Panc1 (cell line): ENCODE data around the gene NCAPD2. TPM values are rescaled to one million over a fixed set of nuclear protein-coding genes. Genes with fewer than 3 reads are reported as not detected.
"Not testable (repeated sequence)": the region's sequence is repeated elsewhere in the genome, so short reads cannot be mapped to it uniquely, and the experiment has no call there.

Experiments used
- ATAC-seq: fragments of 200-7000 bp; cut with Tn5 transposase; 2 replicates; pipeline ENCODE4 v1.9.1; 2020; ENCODE audit warnings: mild to moderate bottlenecking, moderate library complexity
- BruUV-seq: library from RNA; stranded (reverse); fragments of 400-500 nt; replicated peaks from 2 replicates; lab custom pipeline; 2021; lab: Mats Ljungman, UMichigan
- CTCF ChIA-PET: fragments of 300-600 bp; sonication (Branson Sonifier 250); formaldehyde crosslinking; loops from one replicate; lab custom pipeline; 2022; ENCODE audit warnings: antibody characterized with exemption; lab: Charles Lee
- POLR2A ChIA-PET: fragments of 300-600 bp; sonication (Branson Sonifier 250); formaldehyde crosslinking; loops from one replicate; lab custom pipeline; 2022; ENCODE audit warnings: antibody characterized with exemption; lab: Charles Lee
- DNase-seq: peaks from one replicate; pipeline ENCODE4 v3.0.0-alpha.2; 2010; ENCODE audit warnings: low read depth, low spot score
- H3K27ac ChIP-seq: 2 replicates; pipeline ENCODE4 v1.5.1; 2011; ENCODE audit warnings: mild to moderate bottlenecking, low read length, inconsistent platforms
- H3K27me3 ChIP-seq: fragments of 200-500 bp; sonication (Bioruptor generic); 2 replicates; pipeline ENCODE4 v1.6.0; 2014; ENCODE audit warnings: low read length, inconsistent platforms; ENCODE audit not compliant: control insufficient read depth, insufficient read depth
- H3K36me3 ChIP-seq: fragments of 200-500 bp; sonication (Bioruptor generic); 2 replicates; pipeline ENCODE4 v1.5.1; 2014; ENCODE audit warnings: inconsistent platforms, mild to moderate bottlenecking, low read length, moderate library complexity; ENCODE audit not compliant: control insufficient read depth, insufficient read depth
- H3K4me1 ChIP-seq: 2 replicates; pipeline ENCODE4 v1.5.1; 2011; ENCODE audit warnings: inconsistent platforms, mild to moderate bottlenecking, low read length, moderate library complexity; ENCODE audit not compliant: control insufficient read depth, insufficient read depth
- H3K4me3 ChIP-seq, 2 experiments: 2 replicates each; pipeline ENCODE4 v1.5.1; 2011 to 2012; ENCODE audit warnings: low read depth in 2 of 2, low read length in 2 of 2, mild to moderate bottlenecking in 2 of 2, inconsistent platforms in 1 of 2, moderate library complexity in 1 of 2
- H3K9me3 ChIP-seq: fragments of 200-500 bp; sonication (Bioruptor generic); 2 replicates; pipeline ENCODE4 v1.5.1; 2014; ENCODE audit warnings: low read depth, mild to moderate bottlenecking, inconsistent platforms, low read length, moderate library complexity; ENCODE audit not compliant: control insufficient read depth, insufficient read depth
- POLR2AphosphoS5 ChIP-seq: IDR thresholded peaks from 2 replicates; pipeline ENCODE4 v1.6.1; 2012; ENCODE audit warnings: mild to moderate bottlenecking, low read depth, low read length, moderate library complexity
- TCF7L2 ChIP-seq: IDR thresholded peaks from 2 replicates; pipeline ENCODE4 v1.6.1; 2011; ENCODE audit warnings: mild to moderate bottlenecking, low read depth, low read length, inconsistent platforms
- in situ Hi-C: cut with HindIII; loops from 2 replicates; pipeline ENCODE4 v1.10.0; 2016; ENCODE audit warnings: low sequenced_read_pairs, low pct_unique_long_range_greater_than_20kb
- intact Hi-C: fragments of 100-400 bp; cut with micrococcal nuclease; formaldehyde crosslinking; loops from one replicate; pipeline ENCODE4 v1.10.0; 2022; ENCODE audit not compliant: unreplicated experiment
- total RNA-seq: library from RNA; stranded (reverse); gene quantifications from one replicate; pipeline ENCODE4 v1.2.1, GENCODE V29; 2021; ENCODE audit not compliant: unreplicated experiment
- TF ChIP-seq, protein P1 (sequence below): fragments of 450-650 bp; IDR thresholded peaks from 2 replicates; pipeline ENCODE4 v1.5.1; 2017; ENCODE audit warnings: mild to moderate bottlenecking
- TF ChIP-seq, protein P2 (sequence below), 2 experiments: IDR thresholded peaks; 2 replicates each; pipeline ENCODE4 v1.6.1; 2011 to 2012; ENCODE audit warnings: low read depth in 2 of 2, control low read depth in 1 of 2, low read length in 1 of 2, mild to moderate bottlenecking in 1 of 2, moderate library complexity in 1 of 2; ENCODE audit not compliant: insufficient read depth in 1 of 2

NCAPD2 gene
- total RNA-seq, 1 experiment from 2014 or later, result 80.3 TPM

DNA sequence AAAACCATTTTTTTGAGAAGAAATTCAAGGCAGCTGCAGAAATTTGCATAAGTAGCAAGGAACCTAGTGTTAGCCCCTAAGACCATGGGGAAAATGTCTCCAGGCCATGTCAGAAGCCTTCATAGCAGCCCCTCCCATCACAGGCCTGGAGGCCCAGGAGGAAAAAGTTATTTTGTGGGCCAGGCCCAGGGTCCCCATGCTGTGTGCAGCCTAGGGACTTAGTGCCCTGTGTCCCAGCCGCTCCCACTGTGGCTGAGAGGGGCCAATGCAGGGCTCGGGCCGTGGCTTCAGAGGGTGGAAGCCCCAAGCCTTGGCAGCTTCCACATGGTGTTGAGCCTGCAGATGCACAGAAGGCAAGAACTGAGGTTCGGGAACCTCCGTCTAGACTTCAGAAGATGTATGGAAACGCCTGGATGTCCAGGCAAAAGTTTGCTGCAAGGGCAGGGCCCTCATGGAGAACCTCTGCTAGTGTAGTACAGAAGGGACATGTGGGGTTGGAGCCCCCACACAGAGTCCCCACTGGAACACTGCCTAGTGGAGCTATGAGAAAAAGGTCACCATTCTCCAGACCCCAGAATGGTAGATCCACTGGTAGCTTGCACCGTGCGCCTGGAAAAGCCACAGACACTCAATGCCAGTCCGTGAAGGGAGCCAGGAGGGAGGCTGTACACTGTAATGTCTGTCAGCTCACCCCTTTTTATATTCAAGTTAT, 26.2 kb upstream of the NCAPD2 start:
- not testable (repeated sequence) for H3K4me3 ChIP-seq

DNA sequence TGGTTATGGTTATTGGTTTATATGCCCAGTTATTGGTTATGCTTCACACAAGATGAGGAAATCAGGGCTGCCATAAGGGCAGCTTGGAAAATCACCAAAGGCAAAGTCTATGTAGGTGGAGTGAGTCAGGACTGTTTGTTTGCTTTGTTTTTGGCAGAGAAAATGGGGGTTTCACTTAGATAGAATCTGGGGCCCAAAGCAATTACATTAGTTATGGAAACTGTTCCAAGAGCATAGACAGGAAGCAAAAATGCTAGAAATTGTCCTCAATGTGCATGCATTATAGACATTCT, 25.7 kb upstream of the NCAPD2 start:
- H3K9me3 ChIP-seq, result no peaks in the 10 kb centered on the region
- H3K4me1 ChIP-seq, result peaks cover 14% of the 10 kb centered on the region
- DNase-seq, result no peak
- no peak for ATAC-seq
- no TSS peak for BruUV-seq
- TF ChIP-seq, protein P1, sequence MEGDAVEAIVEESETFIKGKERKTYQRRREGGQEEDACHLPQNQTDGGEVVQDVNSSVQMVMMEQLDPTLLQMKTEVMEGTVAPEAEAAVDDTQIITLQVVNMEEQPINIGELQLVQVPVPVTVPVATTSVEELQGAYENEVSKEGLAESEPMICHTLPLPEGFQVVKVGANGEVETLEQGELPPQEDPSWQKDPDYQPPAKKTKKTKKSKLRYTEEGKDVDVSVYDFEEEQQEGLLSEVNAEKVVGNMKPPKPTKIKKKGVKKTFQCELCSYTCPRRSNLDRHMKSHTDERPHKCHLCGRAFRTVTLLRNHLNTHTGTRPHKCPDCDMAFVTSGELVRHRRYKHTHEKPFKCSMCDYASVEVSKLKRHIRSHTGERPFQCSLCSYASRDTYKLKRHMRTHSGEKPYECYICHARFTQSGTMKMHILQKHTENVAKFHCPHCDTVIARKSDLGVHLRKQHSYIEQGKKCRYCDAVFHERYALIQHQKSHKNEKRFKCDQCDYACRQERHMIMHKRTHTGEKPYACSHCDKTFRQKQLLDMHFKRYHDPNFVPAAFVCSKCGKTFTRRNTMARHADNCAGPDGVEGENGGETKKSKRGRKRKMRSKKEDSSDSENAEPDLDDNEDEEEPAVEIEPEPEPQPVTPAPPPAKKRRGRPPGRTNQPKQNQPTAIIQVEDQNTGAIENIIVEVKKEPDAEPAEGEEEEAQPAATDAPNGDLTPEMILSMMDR, result no peak
- TF ChIP-seq TCF7L2, result no peak
- TF ChIP-seq, protein P2, sequence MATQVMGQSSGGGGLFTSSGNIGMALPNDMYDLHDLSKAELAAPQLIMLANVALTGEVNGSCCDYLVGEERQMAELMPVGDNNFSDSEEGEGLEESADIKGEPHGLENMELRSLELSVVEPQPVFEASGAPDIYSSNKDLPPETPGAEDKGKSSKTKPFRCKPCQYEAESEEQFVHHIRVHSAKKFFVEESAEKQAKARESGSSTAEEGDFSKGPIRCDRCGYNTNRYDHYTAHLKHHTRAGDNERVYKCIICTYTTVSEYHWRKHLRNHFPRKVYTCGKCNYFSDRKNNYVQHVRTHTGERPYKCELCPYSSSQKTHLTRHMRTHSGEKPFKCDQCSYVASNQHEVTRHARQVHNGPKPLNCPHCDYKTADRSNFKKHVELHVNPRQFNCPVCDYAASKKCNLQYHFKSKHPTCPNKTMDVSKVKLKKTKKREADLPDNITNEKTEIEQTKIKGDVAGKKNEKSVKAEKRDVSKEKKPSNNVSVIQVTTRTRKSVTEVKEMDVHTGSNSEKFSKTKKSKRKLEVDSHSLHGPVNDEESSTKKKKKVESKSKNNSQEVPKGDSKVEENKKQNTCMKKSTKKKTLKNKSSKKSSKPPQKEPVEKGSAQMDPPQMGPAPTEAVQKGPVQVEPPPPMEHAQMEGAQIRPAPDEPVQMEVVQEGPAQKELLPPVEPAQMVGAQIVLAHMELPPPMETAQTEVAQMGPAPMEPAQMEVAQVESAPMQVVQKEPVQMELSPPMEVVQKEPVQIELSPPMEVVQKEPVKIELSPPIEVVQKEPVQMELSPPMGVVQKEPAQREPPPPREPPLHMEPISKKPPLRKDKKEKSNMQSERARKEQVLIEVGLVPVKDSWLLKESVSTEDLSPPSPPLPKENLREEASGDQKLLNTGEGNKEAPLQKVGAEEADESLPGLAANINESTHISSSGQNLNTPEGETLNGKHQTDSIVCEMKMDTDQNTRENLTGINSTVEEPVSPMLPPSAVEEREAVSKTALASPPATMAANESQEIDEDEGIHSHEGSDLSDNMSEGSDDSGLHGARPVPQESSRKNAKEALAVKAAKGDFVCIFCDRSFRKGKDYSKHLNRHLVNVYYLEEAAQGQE (IDR thresholded peaks at IDR 0.05; ENCODE audit: insufficient read depth in 1 of 2, low read depth in 2 of 2, low read length in 1 of 2), result no peak
- H3K27ac ChIP-seq, result no peak overlapping the region
- in situ Hi-C loops, result no loop called here
- CTCF ChIA-PET, result no interaction called here
- H3K4me3 ChIP-seq, result no peak overlapping the region
- intact Hi-C loops, result loop anchor here (5.0 kb wide), 1 partner anchor 141 kb away; no protein-coding TSS in a partner anchor
- H3K36me3 ChIP-seq, result no peaks in the 10 kb centered on the region; the same call in none of the 2 replicates
- H3K27me3 ChIP-seq, result no peaks in the 10 kb centered on the region
- POLR2A ChIA-PET, result no interaction called here

More for the DNA sequence above, 26.2 kb upstream of the NCAPD2 start:
- H3K27ac ChIP-seq, in situ Hi-C loops, POLR2A ChIA-PET, H3K9me3 ChIP-seq, BruUV-seq, CTCF ChIA-PET, H3K27me3 ChIP-seq, H3K36me3 ChIP-seq, DNase-seq, ATAC-seq: not testable (repeated sequence)
- peaks cover 14% of the 10 kb centered on the region for H3K4me1 ChIP-seq
- intact Hi-C loops, result loop anchor here (5.0 kb wide), 1 partner anchor 140 kb away; no protein-coding TSS in a partner anchor

DNA sequence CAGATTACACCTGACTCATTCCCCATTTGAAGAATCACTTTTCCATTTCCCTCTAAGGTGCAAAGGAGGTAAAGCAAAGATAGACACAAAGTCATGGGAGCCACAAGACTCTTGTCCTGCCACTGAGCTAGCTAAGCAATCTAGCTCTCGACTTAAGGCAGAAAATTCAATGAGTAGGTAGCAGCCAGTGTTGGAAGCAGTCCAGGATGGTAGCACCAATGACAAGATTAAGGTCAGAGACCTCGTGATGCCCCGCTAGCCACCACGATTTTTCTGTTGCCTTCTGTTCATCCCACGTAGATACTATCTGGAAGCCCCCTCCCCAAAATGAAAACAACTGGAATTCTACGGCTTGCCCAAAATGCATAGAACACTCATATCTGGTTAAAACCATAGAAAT, 24.8 kb upstream of the NCAPD2 start:
- in situ Hi-C loops (no loop called here), intact Hi-C loops (loop anchor here (5.0 kb wide), 1 partner anchor 142 kb away; no protein-coding TSS in a partner anchor)
- Histone ChIP-seq H3K4me3 (peak overlapping the region; percentile 70 to 78; a peak in 3 of 4 replicates), H3K27ac (no peak overlapping the region; the same call in 1 of the 2 replicates), H3K9me3 (no peaks in the 10 kb centered on the region), H3K36me3 (no peaks in the 10 kb centered on the region; the same call in none of the 2 replicates), H3K27me3 (no peaks in the 10 kb centered on the region), H3K4me1 (peaks cover 14% of the 10 kb centered on the region)
- ChIA-PET CTCF (interaction anchor here (0.6 kb wide), 1 partner anchor 26 kb away, joined by 6 read pairs; no protein-coding TSS in a partner anchor), POLR2A (no interaction called here)
- DNase-seq, result no peak
- no TSS peak for BruUV-seq
- ATAC-seq, result no peak
- TF ChIP-seq, protein P2 (IDR thresholded peaks at IDR 0.05; ENCODE audit: insufficient read depth in 1 of 2, low read depth in 2 of 2, low read length in 1 of 2), result no peak
- TF ChIP-seq TCF7L2, result no peak
- TF ChIP-seq, protein P1, result no peak
- TF ChIP-seq POLR2AphosphoS5, result no peak
